OCI-LY7 (cell line): ENCODE measurements around the gene SEMA7A.

Experiments
- CTCF ChIP-seq: fragments of 200-600 bp; sonication (generic); conservative IDR thresholded peaks from 2 replicates; pipeline ENCODE4 v1.5.1; 2014; ENCODE audit warnings: mild to moderate bottlenecking, antibody characterized with exemption, low read length, moderate library complexity, mixed read lengths
- EZH2phosphoT487 ChIP-seq: fragments of 200-600 bp; sonication (generic); IDR thresholded peaks from 2 replicates; pipeline ENCODE4 v1.6.1; 2018; ENCODE audit warnings: low read depth, borderline replicate concordance, mild to moderate bottlenecking, mixed run types, antibody characterized with exemption, low read length, moderate library complexity, mixed read lengths

GRCh38 chr15:74399100-74399499, 34.7 kb downstream of the SEMA7A start:
- no peak for TF ChIP-seq CTCF
- no peak for TF ChIP-seq EZH2phosphoT487
